Skin epidermis (tissue), 12 donors: Measurements from ENCODE around the gene RASGRP4.
"Not testable (repeated sequence)": the region's sequence is repeated elsewhere in the genome, so short reads cannot be mapped to it uniquely, and the experiment has no call there.

Source experiments
- H3K27ac ChIP-seq, 21 experiments: fragments of 200-600 bp; sonication (generic) in 11 of 21; one replicate each; pipeline ENCODE4 v1.5.0; 2020; ENCODE audit warnings: mild to moderate bottlenecking in 3 of 21, inconsistent platforms in 2 of 21, moderate library complexity in 2 of 21
- H3K4me3 ChIP-seq, 7 experiments: fragments of 200-600 bp; sonication (generic) in 2 of 7; one replicate each; pipeline ENCODE4 v1.5.0; 2020; ENCODE audit warnings: inconsistent platforms in 2 of 7, mild to moderate bottlenecking in 2 of 7, moderate library complexity in 1 of 7

The RASGRP4 gene

GRCh38 chr19:38383184-38383583 is 42.8 kb downstream of the RASGRP4 start:
- H3K4me3 ChIP-seq, result no peak overlapping the region
- H3K27ac ChIP-seq, result no peak overlapping the region

DNA sequence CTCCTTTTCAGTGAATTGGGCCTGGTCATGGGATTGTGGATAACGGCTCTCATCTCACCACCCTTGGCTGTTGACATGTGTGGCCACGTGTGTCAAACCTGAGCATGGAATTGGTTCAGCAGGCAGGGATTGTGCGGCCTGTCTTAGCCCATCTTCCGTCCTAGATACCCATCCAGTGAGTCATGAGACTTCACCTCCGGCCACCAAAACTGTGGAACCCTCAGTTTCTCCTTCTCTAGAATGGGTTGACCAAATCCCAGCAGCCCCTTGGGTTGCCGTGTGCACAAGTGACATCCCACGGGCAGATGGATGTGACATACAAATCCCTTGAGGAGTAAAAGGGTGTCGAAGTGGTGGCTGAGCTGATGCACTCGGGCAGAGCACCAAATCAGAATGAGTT is 44.9 kb downstream of the RASGRP4 start:
- no peak overlapping the region for H3K27ac ChIP-seq
- no peak overlapping the region for H3K4me3 ChIP-seq

DNA sequence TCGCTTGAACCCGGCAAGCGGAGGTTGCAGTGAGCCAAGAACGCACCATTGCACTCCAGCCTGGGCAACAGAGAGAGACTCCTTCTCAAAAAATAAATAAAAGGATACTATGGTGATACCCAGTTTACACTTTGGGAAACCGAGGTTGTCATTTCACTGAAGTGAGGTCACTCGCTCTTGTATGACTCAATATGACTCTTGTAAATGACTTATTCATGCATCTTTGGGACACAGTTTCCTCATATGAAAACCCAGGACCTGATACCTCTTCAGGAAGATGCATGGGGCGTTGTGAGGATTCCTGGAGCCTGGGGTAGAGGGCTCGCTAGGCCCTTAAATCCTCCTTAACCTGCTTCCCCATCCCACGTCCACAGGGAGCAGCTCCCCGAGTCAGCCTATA is 47.2 kb downstream of the RASGRP4 start:
- Histone ChIP-seq H3K4me3 (no peak overlapping the region), H3K27ac (no peak overlapping the region)

GRCh38 chr19:38377052-38377451 is 49.0 kb downstream of the RASGRP4 start:
- H3K4me3 ChIP-seq, result no peak overlapping the region
- no peak overlapping the region for H3K27ac ChIP-seq

DNA sequence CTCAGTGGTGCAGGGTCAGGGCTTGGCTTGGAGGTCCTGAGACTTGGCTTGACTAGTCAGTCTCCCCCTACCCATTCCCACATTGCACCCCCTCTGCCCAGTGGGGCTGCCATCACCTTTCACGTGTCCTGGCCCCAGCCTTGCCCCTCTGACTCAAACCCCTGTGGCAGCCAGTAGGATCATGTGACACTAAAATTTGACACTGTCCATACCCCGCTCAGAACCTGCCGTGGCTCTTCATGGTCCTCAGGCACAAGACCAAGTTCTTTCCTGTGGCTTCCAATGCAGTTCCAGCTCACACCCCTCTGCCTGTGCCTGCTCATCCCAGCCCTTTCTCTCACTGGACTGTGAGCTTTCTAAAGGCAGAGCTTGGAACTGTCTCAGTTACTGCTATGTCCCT is 49.4 kb downstream of the RASGRP4 start:
- Histone ChIP-seq H3K4me3 (no peak overlapping the region), H3K27ac (no peak overlapping the region)

DNA sequence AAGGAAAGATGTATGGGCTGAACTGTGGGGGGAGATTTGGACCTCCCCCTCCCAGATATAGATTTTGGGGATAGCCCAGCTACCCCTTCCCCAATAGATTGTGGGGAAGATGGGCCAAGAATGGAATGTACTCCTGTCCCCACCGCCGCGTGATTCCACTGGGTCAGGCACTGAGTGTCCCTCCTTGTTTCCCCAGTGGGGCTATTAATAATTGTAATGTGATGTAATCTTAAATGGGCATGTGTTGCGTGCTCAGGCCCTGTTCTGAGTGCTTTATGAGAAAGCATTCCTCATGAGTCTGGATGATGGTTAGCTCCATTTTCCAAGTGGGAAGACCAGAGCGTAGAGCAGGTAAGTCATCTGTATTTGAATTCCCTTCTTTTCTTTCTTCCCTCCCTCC is 50.3 kb downstream of the RASGRP4 start:
- peak overlapping the region; percentile 57 to 91 (median 82) for H3K4me3 ChIP-seq
- peak overlapping the region in 13 of 21 experiments; percentile 91 to 97 (median 94) for H3K27ac ChIP-seq

DNA sequence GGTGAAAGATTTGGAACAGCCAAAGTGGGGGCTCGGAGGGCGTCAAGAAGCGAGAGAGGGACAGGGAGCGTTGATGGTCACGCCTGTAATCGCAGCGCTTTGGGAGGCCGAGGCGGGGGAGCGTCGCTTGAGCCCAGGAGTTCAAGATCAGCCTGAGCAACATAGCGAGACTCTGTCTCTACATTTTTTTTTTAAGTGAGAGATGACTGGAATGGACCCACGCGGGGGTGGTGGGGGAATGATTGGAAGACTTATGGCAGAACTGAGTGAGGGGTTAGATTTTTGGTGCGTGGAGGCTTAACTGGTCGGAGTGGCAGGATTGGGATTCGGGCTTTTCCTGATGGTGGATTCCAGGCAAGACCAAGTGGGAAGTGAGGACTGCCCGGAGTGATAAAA is 50.9 kb downstream of the RASGRP4 start:
- Histone ChIP-seq H3K27ac (peak overlapping the region; percentile 59 to 97 (median 93)), H3K4me3 (peak overlapping the region; percentile 57 to 91 (median 82))

DNA sequence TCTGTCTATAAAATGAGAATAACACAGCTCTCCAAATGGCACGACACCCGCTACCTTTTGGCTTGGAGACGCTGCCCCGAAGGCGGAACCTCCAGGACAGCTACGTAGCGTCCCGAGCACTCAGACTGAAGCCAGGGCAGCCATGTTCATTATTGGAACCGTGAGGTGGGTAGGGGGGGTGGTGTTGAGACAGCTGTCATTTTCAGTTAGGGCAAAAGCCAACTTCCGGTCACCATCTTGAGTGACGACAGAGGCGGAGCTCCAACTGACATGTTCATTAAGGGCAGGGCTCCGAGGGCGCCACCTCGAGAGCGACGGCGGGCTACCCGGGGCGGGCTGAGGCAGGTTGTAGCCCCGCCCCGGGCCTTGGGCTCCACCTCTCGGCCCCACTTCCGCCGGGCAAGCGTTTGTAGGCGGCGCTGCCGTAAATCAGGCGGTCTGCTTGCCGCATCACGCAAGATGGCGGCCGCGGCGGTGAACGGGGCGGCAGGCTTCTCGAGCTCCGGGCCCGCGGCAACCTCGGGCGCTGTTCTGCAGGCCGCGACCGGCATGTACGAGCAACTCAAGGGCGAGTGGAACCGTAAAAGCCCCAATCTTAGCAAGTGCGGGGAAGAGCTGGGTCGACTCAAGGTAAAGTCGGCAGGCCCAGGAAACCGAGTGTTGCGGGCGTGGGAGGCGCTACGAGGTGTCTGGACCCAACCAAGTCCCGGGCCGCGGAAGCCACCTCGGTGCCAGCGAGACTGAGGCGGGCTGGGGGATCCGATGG is 51.5 kb downstream of the RASGRP4 start, which contains the start of gene PSMD8:
TSS of gene PSMD8 (plus strand) at position 240 of the 766 bp plus-strand sequence. CDS start at position 271, 31 bp downstream.
- Histone ChIP-seq H3K4me3 (peak within 1 kb of the TSS; percentile 57 to 91 (median 82)), H3K27ac (peak within 1 kb of the TSS; percentile 59 to 97 (median 93))

- Histone ChIP-seq H3K4me3 (peak overlapping the region; percentile 57 to 91 (median 82)), H3K27ac (peak overlapping the region in 19 of 21 experiments; percentile 32 to 97 (median 93))
Observed at GRCh38 chr19:38373907-38374331, 52.1 kb downstream of the RASGRP4 start.

GRCh38 chr19:38371081-38371480 is 54.9 kb downstream of the RASGRP4 start:
- Histone ChIP-seq H3K4me3 (no peak overlapping the region), H3K27ac (no peak overlapping the region)

GRCh38 chr19:38370299-38370698 is 55.7 kb downstream of the RASGRP4 start:
- no peak overlapping the region for H3K27ac ChIP-seq
- H3K4me3 ChIP-seq, result no peak overlapping the region

DNA sequence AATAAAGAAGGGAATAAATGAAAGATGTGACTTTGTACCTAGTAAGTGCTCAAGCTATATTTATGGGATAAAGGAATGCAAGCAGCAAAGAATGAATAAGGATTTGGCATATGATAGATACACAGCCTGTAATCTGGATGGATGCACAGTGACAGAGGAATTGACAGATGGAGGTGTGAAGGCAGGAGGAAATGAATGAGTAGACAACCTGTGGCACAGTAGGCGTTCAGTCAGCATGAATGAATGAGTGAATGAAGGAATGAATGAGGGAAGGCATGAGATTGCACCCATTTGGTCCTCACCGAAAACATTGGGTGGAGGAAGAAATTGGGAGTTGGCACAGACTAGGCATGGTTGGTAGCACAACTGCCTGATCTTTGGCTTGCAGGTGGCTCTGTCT is 56.4 kb downstream of the RASGRP4 start:
- Histone ChIP-seq H3K27ac (no peak overlapping the region), H3K4me3 (no peak overlapping the region)

- no peak overlapping the region for H3K27ac ChIP-seq
- H3K4me3 ChIP-seq, result no peak overlapping the region
Observed at GRCh38 chr19:38367041-38367440, 59.0 kb downstream of the RASGRP4 start.

GRCh38 chr19:38362946-38363688 is 62.9 kb downstream of the RASGRP4 start:
- peak overlapping the region in 5 of 7 experiments; percentile 48 to 69 (median 49) for H3K4me3 ChIP-seq
- not testable (repeated sequence) for H3K27ac ChIP-seq

GRCh38 chr19:38362076-38362945 is 63.7 kb downstream of the RASGRP4 start:
- Histone ChIP-seq H3K4me3 (peak overlapping the region; percentile 44 to 69 (median 49)), H3K27ac (peak overlapping the region in 12 of 21 experiments; percentile 2 to 69 (median 42))

DNA sequence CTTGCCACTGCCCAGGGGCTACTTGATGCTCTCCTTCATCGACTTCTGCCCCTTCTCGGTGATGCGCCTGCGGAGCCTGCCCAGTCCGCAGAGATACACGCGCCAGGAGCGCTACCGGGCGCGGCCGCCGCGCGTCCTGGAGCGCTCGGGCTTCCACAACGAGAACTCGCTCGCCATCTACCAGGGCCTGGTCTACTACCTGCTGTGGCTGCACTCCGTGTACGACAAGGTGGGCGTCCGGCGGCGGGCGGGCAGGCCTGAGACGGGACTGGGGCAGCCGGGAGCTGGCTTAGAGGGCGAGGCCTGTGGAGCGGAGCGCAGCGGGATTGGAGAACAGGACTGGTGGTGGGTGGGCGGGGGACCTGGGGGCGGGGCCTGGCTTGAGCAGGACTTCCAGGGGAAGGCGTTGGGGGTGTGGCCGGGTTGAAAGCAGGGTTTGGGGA is 64.4 kb downstream of the RASGRP4 start:
- H3K27ac ChIP-seq, result peak overlapping the region in 5 of 21 experiments; percentile 8 to 64 (median 42)

DNA sequence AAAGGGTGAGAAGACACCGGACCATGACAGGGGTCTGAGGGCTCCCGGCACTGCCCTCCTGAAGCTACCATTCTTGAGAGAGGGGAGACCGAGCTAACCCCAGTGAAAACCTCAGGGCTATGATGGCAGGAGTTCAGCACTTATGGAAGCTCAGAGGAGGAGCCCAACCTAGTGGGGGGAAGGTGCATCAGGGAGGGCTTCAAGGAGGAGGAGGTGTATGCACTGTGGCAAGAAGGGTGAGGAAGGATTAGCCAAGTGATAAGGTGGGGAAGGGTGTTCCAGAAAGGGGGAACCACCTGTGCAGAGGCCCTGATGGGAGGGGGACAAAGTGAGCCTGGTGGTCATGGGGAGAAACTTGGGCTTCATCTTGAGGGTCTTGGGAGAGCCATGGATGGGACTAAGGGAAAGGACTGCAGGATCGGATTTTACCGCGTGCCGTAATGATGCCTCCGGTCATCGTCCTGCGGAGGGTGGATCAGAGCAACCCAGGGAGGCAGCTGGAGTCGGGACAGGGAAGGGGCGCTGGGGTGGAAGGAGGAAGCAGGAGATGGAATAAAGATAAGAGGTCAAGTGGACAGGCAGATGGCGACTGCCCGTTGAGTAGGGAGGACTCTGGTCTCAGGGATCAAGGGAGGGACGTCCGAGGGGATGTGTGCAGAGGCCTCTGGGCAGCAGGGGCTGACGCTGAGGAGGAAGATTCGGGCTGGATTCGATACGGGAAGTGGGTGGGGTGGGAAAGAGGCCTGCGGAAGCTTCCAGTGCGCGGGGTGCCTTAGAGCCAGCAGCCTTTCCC is 65.0 kb downstream of the RASGRP4 start:
- H3K27ac ChIP-seq, result peak overlapping the region in 2 of 21 experiments; percentile 2 to 10
- H3K4me3 ChIP-seq, result peak overlapping the region; percentile 44 to 69 (median 49)

More for the DNA sequence above, 64.4 kb downstream of the RASGRP4 start:
- H3K4me3 ChIP-seq, result peak overlapping the region; percentile 44 to 69 (median 49)

DNA sequence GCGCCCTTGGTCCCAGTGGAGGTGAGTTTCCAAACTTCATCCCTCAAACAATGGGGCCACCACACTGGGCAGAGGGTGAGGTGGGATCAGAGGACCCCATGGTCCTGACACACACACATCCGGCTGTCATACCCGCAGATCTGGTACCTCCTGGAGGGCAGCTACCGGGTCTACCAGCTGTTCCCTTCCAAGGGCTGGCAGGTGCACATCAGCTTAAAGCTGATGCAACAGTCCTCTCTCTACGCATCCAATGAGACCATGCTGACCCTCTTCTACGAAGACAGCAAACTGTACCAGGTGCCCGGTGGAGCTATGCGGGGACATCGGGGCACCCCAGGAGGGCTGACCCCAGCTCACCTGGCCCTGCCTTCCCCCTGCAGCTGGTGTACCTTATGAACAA is 65.7 kb downstream of the RASGRP4 start:
- Histone ChIP-seq H3K27ac (no peak overlapping the region), H3K4me3 (no peak overlapping the region)
